ENCODE data around the gene INTS11.
A peak's percentile ranks its signal among the peaks of the same experiment; 100 is the strongest.

INTS11 gene

DNA sequence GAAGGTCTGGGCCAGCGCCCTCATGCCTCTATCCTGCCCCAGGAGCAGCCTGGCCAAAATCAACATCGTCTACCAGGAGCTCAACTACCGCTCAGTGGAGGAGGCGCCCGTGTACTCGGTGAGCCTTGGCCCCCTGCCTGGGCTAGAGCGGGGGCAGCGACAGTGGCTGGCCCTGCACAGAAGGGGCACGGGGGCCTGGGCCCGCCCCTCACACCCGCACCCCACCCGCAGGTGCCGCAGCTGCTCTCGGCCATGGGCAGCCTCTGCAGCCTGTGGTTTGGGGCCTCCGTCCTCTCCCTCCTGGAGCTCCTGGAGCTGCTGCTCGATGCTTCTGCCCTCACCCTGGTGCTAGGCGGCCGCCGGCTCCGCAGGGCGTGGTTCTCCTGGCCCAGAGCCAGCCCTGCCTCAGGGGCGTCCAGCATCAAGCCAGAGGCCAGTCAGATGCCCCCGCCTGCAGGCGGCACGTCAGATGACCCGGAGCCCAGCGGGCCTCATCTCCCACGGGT lies 33.4 kb downstream of the INTS11 start:
- no peak overlapping the region for H3K27ac Mint-ChIP-seq
- H3K9me3 Mint-ChIP-seq, result no peaks in the 10 kb centered on the region
- H3K4me1 Mint-ChIP-seq, result no peaks in the 10 kb centered on the region
- DNase-seq (no peak), ATAC-seq (no peak)
- no peaks in the 10 kb centered on the region for H3K36me3 Mint-ChIP-seq (ENCODE audit: low read depth)
- no peaks in the 10 kb centered on the region for H3K27me3 Mint-ChIP-seq
- H3K4me3 Mint-ChIP-seq, result no peak overlapping the region

DNA sequence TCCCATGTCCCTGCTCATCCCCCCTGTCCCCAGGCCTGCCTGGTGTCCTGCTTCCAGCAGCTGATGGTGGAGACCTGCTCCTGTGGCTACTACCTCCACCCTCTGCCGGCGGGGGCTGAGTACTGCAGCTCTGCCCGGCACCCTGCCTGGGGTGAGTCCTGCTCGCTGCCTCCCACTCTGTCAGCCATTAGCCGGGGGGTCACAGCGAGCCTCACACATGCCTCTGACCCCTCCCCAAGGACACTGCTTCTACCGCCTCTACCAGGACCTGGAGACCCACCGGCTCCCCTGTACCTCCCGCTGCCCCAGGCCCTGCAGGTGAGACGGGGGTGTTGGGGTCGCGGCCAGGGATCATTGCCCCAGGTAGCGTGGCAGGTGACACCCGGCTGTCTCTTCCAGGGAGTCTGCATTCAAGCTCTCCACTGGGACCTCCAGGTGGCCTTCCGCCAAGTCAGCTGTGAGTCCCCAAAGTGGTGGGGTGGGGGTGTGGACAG lies 34.2 kb downstream of the INTS11 start:
- no peak overlapping the region for H3K27ac Mint-ChIP-seq
- no peak overlapping the region for H3K4me3 Mint-ChIP-seq
- H3K4me1 Mint-ChIP-seq, result no peaks in the 10 kb centered on the region
- ATAC-seq (no peak), DNase-seq (peak; percentile 70)
- no peaks in the 10 kb centered on the region for H3K27me3 Mint-ChIP-seq
- no peaks in the 10 kb centered on the region for H3K36me3 Mint-ChIP-seq (ENCODE audit: low read depth)
- H3K9me3 Mint-ChIP-seq, result no peaks in the 10 kb centered on the region

DNA sequence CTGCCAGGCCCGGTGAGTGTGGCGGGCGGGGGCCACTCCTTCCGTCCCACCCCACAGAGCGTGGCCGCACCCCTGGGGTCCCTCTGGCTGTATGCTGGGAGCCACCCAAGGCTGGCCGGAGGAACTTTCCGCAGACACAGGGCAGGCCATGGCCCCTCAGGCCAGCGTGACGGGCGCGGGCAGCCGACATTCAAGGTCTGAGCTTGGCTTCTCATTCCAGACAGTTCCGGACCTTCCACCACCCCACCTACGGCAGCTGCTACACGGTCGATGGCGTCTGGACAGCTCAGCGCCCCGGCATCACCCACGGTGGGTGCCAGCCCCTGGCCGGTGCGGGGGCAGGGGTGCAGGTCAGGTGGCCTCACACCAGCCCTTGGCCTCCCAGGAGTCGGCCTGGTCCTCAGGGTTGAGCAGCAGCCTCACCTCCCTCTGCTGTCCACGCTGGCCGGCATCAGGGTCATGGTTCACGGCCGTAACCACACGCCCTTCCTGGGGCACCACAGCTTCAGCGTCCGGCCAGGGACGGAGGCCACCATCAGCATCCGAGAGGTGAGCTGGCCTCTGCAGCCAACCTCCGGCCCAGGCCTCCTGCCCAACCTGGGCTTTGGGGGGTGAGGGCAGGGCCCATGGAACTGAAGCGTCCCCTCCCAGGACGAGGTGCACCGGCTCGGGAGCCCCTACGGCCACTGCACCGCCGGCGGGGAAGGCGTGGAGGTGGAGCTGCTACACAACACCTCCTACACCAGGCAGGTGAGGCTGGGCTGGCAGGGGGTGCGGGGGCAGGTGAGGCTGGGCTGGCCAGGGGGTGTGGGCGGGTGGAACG lies 37.0 kb downstream of the INTS11 start:
- H3K9me3 Mint-ChIP-seq, result no peaks in the 10 kb centered on the region

DNA sequence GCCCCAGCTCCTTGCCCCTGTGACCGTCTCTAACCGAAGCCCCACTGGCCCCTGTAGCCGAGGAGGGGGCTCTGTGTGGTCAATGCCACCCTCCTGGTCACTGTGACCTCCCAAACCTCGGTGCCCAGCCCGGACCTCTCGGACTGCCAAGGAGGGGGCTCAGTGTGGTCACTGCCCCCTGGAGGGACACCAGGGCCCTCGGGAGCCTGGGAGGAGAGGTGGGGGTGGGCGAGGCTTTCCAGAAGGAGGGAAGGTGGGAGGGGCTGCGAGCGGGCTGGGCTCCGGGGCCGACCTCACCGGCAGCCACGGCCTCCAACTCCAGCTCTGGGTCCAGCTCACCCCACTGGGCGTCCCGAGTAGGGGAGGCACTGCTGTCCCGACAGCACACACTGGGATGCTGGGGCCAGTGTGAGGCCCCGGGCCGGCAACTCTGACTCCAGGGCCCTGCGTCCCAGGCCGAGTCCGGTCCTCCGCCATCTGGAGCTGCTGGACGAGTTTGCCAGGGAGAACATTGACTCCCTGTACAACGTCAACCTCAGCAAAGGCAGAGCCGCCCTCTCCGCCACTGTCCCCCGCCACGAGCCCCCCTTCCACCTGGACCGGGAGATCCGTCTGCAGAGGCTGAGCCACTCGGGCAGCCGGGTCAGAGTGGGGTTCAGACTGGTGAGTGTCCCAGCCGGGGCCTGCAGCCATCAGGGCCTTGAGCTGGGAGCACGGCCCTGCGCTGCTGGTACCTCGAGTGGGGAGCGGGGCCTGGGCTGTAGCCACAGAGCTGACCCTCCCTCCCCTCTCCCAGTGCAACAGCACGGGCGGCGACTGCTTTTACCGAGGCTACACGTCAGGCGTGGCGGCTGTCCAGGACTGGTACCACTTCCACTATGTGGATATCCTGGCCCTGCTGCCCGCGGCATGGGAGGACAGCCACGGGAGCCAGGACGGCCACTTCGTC lies 37.9 kb downstream of the INTS11 start:
- no peak overlapping the region for H3K27ac Mint-ChIP-seq
- no peak for DNase-seq

More for the DNA sequence above, 37.0 kb downstream of the INTS11 start:
- H3K27me3 Mint-ChIP-seq, result no peaks in the 10 kb centered on the region
- H3K27ac Mint-ChIP-seq, result no peak overlapping the region
- H3K4me1 Mint-ChIP-seq, result no peaks in the 10 kb centered on the region
- H3K4me3 Mint-ChIP-seq, result no peak overlapping the region
- no peaks in the 10 kb centered on the region for H3K36me3 Mint-ChIP-seq (ENCODE audit: low read depth)
- no peak for ATAC-seq
- DNase-seq, result no peak

DNA sequence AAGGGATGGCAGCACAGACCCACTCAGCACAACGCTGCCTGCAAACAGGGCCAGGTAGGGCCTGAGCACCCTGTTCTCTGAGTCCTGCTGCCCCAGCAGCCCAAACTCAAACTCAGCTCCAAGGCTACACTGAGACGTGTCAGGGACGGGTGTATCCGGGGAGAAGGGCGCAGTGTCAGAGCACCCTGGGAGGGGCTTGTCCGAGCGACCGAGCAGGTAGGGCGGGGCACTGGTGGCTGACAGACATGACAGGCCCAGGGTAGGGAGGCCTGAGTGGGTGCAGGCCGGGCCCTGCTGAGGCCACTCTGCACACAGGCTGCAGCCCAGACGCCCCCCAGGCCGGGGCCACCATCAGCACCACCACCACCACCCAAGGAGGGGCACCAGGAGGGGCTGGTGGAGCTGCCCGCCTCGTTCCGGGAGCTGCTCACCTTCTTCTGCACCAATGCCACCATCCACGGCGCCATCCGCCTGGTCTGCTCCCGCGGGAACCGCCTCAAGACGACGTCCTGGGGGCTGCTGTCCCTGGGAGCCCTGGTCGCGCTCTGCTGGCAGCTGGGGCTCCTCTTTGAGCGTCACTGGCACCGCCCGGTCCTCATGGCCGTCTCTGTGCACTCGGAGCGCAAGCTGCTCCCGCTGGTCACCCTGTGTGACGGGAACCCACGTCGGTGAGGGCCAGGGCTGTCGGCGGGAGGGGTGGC lies 38.7 kb downstream of the INTS11 start:
- Mint-ChIP-seq H3K9me3 (no peaks in the 10 kb centered on the region), H3K27me3 (no peaks in the 10 kb centered on the region), H3K27ac (no peak overlapping the region), H3K36me3 (ENCODE audit: low read depth) (no peaks in the 10 kb centered on the region), H3K4me3 (no peak overlapping the region), H3K4me1 (no peaks in the 10 kb centered on the region)
- ATAC-seq (no peak), DNase-seq (no peak)

More for the DNA sequence above, 37.9 kb downstream of the INTS11 start:
- ATAC-seq, result no peak
- H3K36me3 Mint-ChIP-seq (ENCODE audit: low read depth), result no peaks in the 10 kb centered on the region
- H3K4me3 Mint-ChIP-seq, result no peak overlapping the region
- no peaks in the 10 kb centered on the region for H3K27me3 Mint-ChIP-seq
- no peaks in the 10 kb centered on the region for H3K4me1 Mint-ChIP-seq
- no peaks in the 10 kb centered on the region for H3K9me3 Mint-ChIP-seq

DNA sequence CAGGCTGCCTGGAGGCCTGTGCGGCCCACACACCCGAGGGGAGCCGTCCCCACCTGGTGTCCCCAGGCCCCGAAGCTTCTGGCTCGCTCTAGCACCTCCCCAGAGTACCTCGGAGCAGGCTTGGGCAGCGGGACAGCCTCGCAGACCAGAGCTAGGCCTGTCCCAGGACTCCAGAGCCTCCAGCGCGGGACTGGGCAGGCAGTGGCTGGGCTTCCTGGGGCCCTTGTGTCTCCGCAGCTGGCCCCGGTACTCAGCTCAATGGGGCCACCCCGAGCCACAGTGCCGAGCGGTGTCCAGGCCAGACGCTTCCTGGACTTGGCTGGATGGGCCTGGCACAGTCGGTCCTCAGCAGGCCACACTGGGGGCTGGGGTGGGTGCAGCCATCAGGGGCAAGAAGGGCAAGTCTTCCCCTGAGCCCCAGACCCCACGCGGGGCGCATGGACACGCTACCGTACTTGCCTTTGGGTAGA lies 39.3 kb downstream of the INTS11 start:
- no peak overlapping the region for H3K27ac Mint-ChIP-seq
- H3K9me3 Mint-ChIP-seq, result no peaks in the 10 kb centered on the region
- H3K4me3 Mint-ChIP-seq, result no peak overlapping the region
- DNase-seq (no peak), ATAC-seq (no peak)
- H3K27me3 Mint-ChIP-seq, result no peaks in the 10 kb centered on the region
- no peaks in the 10 kb centered on the region for H3K36me3 Mint-ChIP-seq (ENCODE audit: low read depth)
- H3K4me1 Mint-ChIP-seq, result no peaks in the 10 kb centered on the region

DNA sequence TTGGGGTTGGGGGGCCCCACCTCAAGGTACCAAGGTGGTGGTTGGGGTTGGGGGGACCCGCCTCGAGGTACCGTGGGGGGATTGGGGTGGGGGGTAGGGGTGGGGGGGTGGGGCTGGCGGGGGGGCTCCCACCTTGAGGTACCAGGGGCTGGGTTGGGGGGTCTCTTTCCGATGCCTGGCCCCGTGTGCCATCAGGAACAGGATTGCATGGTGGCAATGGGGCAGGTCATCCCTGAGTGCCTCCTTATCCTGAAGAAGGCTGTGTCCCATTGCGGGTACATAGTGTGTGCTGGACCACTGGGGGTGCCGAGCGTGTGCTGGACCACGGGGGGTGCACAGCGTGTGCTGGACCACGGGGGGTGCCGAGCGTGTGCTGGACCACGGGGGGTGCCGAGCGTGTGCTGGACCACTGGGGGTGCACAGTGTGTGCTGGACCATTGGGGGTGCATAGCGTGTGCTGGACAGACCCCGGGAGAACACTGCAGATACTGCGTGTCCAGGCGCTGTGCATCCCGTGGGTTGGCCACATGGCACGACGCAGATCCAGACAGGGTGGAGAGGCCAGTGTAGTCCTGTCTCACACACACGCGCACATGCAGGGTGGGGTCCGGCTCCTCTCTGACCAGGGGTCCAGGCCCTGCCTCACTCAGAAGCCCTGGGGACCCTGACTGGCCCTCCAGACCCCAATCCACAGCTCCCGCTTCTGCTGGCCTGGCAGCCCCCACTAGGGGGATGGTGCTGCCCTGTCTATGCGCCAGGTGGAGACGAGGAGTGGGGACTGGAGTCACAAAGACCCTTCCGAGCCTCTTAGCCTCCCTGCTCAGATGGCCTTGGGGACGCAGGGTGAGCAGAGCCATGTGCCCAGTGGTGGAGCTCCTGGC lies 40.0 kb downstream of the INTS11 start:
- no peak for ATAC-seq

DNA sequence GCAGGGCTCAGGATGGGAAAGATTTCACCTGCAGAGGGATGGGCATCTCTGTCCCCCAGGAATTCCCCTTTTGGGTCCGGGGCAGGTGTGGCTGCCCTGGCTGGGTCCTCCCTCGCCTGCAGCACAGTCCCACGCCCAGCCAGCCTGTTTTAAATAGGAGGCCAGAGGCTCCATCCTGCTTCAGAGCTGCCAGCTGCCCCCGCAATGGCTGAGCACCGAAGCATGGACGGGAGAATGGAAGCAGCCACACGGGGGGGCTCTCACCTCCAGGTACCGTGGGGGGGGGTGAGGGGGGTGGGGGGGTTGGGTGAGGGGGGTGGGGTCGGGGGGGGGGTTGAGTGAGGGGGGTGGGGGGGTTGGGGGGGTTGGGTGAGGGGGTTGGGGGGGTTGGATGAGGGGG lies 40.6 kb downstream of the INTS11 start:
- Mint-ChIP-seq H3K4me1 (no peaks in the 10 kb centered on the region), H3K4me3 (no peak overlapping the region), H3K36me3 (ENCODE audit: low read depth) (no peaks in the 10 kb centered on the region), H3K9me3 (no peaks in the 10 kb centered on the region), H3K27ac (no peak overlapping the region), H3K27me3 (no peaks in the 10 kb centered on the region)
- DNase-seq (no peak), ATAC-seq (no peak)

More for the DNA sequence above, 40.0 kb downstream of the INTS11 start:
- H3K4me1 Mint-ChIP-seq, result no peaks in the 10 kb centered on the region
- H3K4me3 Mint-ChIP-seq, result no peak overlapping the region
- no peak for DNase-seq
- no peaks in the 10 kb centered on the region for H3K27me3 Mint-ChIP-seq
- H3K36me3 Mint-ChIP-seq (ENCODE audit: low read depth), result no peaks in the 10 kb centered on the region
- no peaks in the 10 kb centered on the region for H3K9me3 Mint-ChIP-seq
- no peak overlapping the region for H3K27ac Mint-ChIP-seq

DNA sequence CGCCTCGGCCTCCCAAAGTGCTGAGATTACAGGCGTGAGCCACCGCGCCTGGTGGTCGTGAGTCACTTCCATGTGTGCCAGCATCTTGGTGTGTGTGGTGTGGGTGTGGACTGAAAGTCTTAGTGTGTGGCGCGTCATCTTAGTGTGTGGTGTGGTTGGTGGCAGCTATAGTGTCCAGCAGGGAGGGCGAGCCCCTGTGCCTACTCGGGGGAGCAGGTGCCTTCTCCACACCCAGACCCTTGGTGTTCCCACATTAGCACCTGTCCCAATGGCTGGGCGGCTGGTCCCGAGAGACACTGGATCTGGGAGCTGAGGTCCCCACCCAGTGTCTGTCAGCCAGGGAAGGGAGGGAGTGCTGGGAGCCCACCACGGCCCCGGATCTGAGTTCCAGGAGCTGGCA lies 41.5 kb downstream of the INTS11 start:
- peak; percentile 56 for ATAC-seq
- no peak overlapping the region for H3K27ac Mint-ChIP-seq
- no peaks in the 10 kb centered on the region for H3K36me3 Mint-ChIP-seq (ENCODE audit: low read depth)
- H3K27me3 Mint-ChIP-seq, result no peaks in the 10 kb centered on the region
- H3K4me1 Mint-ChIP-seq, result no peaks in the 10 kb centered on the region
- no peak overlapping the region for H3K4me3 Mint-ChIP-seq
- DNase-seq, result no peak
- H3K9me3 Mint-ChIP-seq, result no peaks in the 10 kb centered on the region

DNA sequence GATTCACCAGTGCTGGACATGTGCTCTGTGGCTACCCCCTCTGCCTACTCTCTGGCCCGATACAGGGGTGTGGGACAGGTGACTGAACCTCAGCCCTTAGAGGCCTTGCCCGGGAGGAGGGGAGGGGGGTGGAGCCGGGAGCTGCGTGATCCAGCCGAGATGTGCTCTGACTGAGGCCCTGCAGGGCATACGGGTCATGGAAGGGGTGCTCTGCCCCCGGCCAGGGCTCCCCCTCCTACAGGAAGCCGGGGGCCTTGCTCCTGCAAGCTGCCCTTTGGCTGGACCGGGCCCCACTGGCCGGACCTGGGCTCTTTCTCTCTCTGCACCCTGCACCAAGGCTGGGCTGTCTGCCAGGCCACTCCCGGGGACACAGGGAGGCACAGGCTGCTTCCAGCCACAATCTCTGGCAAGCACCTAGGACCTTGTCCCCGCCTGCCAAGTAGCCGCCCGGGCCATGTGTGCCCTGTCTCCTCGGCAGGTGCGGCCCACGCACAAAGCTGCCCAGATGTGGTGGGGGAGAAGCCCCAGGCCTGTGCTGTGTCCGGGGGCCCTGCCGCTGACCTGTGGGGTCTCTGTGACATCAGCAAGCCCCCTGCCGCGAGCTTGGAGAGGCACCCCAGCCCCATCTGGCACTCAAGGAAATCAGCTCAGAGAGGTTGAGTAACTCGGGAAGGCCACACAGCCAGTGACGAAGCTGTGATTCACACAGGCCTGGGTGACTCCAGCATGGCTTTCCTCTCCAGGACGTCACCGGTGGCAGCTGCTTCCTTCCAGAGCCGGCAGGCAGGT lies 42.7 kb downstream of the INTS11 start:
- H3K4me3 Mint-ChIP-seq, result no peak overlapping the region
- ATAC-seq (peak; percentile 16), DNase-seq (no peak)
- no peak overlapping the region for H3K27ac Mint-ChIP-seq
- H3K27me3 Mint-ChIP-seq, result no peaks in the 10 kb centered on the region
- no peaks in the 10 kb centered on the region for H3K9me3 Mint-ChIP-seq
- H3K4me1 Mint-ChIP-seq, result no peaks in the 10 kb centered on the region
- H3K36me3 Mint-ChIP-seq (ENCODE audit: low read depth), result no peaks in the 10 kb centered on the region

DNA sequence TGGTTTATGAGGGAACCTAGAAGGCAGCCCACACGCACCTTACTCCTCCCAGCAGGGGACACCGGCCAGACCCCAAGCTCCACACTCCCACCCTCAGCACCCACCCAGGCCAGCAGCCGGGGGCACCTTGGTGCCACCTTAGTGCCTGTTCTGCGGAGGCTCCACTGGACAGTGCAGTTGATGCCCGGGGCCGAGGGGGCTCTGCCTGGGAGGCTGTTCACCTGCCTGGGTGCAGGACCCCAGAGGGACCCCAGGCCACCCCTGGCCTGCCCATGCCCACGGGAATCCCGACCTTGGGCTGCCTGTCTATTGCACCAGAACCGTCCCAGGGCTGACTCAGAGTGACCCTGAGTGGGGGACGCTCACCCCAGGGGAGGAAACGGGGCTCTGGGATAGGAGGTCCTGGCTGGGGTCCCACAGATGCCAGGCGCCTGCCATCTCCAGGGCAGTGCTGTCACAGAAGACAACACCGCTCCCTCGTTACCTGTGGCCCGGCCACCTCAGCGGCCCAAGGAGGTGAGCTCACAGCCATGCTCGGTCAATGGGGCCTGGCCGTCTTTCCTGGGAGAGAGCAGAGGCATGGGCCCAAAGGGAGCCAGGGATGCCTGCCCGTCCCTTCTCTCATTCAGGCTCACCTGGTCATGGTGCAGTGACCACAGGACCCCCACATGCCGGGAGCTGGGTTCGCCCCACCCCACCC lies 43.5 kb downstream of the INTS11 start:
- H3K27ac Mint-ChIP-seq, result no peak overlapping the region
- ATAC-seq, result no peak
- no peaks in the 10 kb centered on the region for H3K27me3 Mint-ChIP-seq

DNA sequence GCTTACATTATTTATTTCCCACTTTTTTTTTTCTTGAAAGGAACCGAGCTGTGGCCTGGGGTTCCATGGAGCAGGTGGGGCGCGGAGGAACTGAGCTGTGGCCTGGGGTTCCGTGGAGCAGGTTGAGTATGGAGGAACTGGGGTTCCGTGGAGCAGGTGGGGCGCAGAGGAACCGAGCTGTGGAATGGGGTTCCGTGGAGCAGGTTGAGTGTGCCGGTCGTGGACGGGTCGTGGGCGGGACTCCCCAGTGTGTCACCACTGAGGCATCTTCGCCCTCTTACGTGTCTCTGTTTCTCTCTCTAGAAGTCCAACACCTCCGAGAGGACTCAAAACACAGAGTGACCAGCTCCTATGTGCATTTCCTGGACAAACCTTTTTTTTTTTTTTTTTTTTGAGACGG lies 45.4 kb downstream of the INTS11 start:
- DNase-seq (no peak), ATAC-seq (no peak)
- H3K4me1 Mint-ChIP-seq, result peaks cover 5% of the 10 kb centered on the region
- no peaks in the 10 kb centered on the region for H3K9me3 Mint-ChIP-seq
- H3K4me3 Mint-ChIP-seq, result no peak overlapping the region
- no peak overlapping the region for H3K27ac Mint-ChIP-seq
- no peaks in the 10 kb centered on the region for H3K36me3 Mint-ChIP-seq (ENCODE audit: low read depth)
- H3K27me3 Mint-ChIP-seq, result no peaks in the 10 kb centered on the region

More for the DNA sequence above, 43.5 kb downstream of the INTS11 start:
- no peak for DNase-seq
- Mint-ChIP-seq H3K36me3 (ENCODE audit: low read depth) (no peaks in the 10 kb centered on the region), H3K4me1 (no peaks in the 10 kb centered on the region), H3K9me3 (no peaks in the 10 kb centered on the region), H3K4me3 (no peak overlapping the region)

All from activated naive CD8-positive, alpha-beta T cell treated with anti-CD3 and anti-CD28 coated beads, Interleukin-2, amount 50 U/mL, for 24 hours (primary cell).